Right lung (tissue), 5 donors: Measurements from ENCODE around the gene SLX4IP. TPM values are rescaled to one million over a fixed set of nuclear protein-coding genes. Genes with fewer than 3 reads are reported as not detected.
A peak's percentile ranks its signal among the peaks of the same experiment; 100 is the strongest.

Source experiments
- DNase-seq, 2 donors: peaks; one replicate each; pipeline ENCODE4 v3.0.0-alpha.2; 2013
- polyA plus RNA-seq, 5 donors: library from polyadenylated mRNA; unstranded; fragments of 120-200 nt; gene quantifications; one replicate each; pipeline versions ENCODE4 v1.2.1 to v1.2.3, GENCODE V29; 2013; ENCODE audit warnings: inconsistent platforms in 1 of 5, low replicate concordance in 1 of 5; ENCODE audit not compliant: insufficient read length in 5 of 5, insufficient read depth in 1 of 5

The SLX4IP gene
- polyA plus RNA-seq, 5 donors, result 8.2 to 10.6 (median 9.7) TPM

DNA sequence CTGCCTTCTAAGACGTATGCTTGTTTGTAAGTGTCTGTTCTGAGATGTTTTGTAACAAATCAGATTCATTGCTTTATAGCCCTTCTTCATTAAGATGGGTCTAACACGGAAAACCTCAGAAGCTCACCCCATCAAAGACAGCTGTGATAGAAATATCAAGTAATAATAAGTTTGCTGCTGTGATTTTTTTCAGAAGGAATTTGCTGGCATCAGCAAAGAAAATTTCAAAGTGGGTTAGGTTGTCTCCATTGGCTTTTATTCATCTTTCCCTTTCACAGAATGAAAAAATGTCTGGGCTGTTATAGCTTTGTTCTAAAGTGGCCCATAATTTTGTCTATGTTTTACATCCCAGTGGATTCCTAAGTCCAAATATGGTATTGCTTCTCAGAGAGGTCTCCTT lies 81.4 kb downstream of the SLX4IP start:
- no peak for DNase-seq

DNA sequence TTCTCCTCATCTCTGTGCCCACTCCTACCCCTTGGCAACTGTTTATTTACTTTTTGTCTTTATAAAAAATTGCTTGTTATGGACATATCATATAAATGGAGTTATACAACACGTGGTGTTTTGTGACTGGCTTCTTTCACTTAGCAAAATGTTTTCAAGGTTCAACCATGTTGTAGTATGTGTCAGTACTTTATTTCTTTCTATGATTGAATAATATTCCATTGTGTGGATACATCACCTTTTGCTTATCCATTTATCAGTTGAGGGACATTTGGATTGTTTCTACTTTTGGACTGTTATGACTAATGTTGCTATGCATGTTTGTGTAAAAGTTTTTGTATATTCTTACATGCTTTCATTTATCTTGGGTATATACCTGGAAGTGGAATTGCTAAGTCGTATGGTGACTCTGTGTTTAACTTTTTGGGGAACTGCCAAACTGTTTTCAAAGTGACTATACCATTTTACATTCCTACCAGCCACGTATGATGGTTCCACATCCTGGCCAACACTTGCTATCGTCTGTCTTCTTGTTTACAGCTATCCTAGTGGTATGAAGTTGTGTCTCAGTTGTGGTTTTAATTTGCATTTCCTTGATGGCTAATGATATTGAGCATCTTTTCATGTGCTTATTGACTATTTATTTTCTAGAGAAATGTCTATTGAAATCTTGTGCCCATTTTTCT lies 84.4 kb downstream of the SLX4IP start:
- DNase-seq, result no peak

DNA sequence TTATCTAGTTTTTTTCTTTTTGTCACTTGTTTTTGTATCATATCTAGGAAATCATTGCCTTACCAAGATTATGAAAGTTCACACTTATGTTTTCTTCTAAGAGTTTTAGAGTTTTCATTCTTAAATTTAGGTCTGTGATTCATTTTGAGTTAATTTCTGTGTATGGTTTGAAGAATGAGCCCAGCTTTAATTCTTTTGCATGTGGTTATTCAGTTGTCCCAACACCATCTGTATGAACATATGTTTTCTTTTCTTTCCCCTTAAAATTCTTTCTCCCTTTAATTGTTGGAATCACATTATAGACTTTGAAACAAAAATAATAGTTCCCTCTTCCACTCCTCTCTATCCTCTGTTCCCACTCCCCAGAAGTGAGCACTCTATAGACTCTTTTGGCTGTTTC lies 85.4 kb downstream of the SLX4IP start:
- no peak for DNase-seq

DNA sequence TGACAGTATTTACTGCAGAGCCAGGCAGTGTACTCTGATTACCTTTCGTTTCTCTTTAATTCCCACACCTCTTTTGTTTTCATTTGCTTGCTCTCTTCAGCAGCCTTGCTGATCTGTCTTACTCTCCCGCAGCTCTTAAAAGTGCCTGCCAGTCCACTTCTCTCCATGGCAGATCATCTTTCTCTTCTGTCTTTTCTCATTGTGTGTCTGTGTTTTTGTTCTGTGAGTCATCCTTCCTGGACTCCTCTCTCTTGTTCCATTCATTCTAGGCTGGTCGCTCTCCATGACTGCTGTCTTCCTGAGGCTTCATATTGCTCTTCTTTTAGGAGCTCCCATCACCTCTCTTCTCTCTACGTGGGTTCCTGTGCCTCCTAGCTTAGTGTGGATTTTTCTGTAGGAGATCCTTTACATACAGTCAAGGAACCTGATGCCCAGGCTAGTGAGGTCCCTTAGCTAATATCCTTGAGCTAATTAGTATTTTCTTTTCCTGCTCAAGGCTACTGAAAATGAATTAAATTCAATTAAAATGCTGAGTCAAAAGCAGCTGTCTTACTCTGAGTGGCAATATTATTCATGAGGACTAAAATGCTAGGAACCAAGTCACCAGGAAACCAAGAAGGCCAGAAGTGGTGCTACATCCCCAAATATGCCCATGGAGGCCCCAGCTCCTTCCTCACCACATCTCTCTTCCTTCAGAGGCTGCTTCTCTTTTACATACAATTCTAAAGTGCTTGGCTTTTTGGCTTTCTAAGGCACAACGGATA lies 86.1 kb downstream of the SLX4IP start:
- no peak for DNase-seq

DNA sequence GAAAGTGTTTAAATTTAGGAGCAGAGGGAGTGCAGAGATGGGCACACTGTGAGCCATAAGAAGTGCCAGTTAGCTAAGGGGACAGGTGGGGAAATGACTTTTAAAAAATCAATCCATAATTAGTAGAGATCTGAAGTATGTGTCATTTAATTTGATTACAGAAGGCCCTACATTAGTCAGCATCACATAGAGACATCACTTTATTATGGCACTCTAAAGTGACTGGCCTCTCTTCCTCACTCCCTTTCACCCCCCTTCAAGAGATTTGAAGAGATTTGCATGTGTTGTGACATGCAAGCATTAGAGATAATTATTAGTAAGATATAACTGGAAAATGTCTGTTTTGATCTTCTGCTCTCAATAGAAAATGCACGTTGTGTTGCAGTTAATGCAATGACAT lies 86.7 kb downstream of the SLX4IP start:
- DNase-seq, result no peak

DNA sequence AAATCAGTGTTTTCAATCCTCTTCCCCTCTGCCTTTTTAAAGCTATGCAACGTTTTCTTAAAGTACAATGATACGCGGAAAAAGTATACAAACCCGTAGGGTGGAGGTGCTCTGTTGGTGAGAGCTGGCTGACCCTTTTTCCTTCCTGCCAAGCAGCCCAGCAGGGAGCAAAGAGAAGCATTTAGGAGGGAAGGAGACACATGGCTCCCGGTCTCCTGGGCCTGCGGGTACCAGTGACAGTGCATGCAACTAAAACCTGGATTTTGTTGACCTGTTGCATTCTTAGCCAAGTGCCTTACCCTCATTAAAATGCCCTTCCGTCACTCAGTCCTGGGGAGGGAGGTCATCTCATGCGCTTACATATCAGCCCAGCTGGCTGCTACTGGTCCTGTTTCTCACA lies 87.2 kb downstream of the SLX4IP start:
- no peak for DNase-seq

DNA sequence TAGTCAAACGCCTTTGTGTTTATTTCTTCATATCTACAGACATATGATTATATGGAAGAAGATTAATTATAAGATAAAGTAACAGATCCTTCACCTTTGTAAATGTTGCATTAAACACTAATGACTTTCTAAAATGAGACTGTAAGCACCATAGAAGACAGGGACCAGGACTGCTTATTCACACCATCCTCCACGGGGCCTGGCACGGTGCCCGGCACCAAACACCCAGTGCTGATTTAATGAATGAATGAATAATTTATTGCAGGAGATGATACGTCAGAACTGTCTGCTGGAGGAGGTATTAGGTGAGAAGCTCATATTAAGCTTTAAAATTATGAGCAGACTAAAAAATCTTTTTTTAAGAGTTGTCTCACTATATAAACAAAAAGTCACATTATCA lies 88.3 kb downstream of the SLX4IP start:
- no peak for DNase-seq

DNA sequence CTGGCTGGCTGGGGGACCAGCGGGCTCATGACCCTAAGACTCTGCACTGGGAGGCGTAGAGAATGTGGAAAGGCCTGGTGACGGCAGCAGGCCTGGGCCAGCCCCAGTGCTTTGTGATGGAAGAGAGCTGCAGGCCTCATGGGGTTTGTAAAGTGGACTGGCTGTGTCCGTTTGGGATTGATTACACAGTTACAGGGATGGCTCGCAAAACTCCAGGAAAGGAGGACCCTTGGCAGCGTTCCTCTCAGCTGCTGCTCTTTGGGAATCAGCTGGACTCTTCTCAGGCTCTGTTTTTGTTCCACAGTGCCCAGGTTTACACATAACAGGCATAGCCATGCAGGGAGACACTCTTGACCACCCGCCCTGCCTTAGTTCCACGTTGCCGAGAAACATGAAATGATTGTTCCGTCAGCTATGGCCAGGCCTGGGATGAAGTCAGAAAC lies 89.0 kb downstream of the SLX4IP start:
- peak in 1 of 2 donors; percentile 50 for DNase-seq

DNA sequence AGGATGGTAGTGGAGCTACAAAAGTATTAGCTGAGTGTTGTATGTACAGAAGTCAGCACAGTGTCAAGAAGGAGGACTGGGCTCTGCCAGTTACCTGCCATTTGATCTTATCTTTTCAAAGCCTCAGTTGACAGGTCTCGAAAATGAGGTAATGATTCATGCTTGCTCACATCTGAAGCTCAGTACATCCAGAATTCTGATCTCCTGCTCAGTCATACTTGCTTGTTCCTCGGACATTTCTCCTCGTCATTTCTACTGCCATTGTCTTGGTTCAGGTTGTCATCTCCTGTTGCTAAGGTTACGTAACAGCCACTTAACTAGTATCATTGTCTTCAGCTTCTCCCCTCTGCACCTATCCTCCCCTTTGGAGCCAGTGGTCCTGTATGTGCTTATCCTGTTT lies 89.5 kb downstream of the SLX4IP start:
- DNase-seq, result no peak

DNA sequence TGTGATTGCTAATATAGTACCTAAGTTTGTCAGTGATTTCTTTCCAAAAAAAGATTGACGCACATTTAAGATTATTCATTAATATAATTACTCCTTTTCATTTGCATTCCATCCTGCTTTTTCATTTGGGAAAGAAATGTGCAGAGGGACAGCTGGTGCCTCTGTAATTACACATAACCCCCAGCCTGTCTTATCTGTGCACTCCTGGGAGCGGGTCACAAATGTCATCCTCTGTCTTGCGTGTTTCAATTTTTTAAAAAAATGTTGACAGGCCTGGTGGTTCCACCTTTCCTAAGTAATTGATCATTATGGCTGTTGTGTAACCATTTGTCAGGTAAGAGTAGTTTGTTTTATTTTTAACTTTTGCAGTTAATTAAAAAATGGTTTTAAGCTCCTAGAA lies 92.7 kb downstream of the SLX4IP start:
- no peak for DNase-seq

DNA sequence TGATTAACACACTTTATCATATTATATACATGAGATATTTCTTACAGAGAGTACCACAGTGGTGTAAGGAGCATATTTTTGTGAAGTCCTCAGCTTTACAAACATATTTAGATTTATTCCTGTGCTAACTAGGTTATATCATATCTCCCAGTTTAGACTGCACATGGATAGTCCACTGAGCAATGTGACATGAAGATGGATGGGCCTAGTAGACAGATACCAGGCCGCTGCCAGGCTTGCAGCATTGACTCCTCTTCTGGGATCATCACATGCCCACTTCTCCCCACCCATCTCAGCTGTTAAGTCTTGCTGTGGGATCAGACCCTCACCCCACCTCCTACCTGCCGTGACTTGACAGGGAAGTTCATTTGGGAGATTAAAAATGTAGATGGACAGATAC lies 95.8 kb downstream of the SLX4IP start:
- DNase-seq, result no peak

DNA sequence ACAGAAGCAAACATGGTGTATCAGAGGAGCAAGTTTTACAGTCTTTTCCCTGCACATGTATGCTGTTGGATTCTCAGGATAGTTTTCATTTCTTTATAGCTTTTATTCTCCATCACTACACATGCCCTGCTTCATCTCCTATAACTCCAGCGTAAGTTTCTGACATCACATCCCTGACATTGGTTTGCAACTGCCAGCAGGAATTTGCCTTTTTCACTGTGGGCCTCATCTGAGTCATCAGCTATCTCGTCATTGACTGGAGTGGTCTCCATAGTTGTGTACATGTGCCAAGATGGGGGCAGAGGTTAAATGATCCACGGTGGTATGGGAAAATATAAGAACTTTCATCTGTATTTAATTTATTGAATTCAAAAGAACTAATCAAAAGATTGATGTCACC lies 96.7 kb downstream of the SLX4IP start:
- DNase-seq, result no peak

DNA sequence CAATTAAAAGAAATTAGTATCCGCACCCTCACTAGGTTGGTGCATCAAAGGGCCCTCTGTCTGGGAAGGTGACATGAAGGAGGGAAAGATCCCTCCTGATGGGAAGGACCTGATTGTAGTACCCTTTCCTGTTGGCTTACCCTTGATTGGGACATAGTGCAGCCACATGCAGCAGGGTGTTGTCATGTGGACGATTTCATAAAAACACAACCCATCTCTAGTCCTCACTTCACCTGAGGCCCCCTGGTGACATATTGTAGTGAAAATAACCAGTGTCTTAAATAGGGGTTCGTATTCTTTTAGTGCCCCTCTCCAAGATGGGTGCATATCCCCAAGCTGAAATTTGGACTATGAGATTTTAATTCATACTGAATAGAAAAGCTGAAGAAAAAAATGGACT lies 97.3 kb downstream of the SLX4IP start:
- DNase-seq, result no peak

DNA sequence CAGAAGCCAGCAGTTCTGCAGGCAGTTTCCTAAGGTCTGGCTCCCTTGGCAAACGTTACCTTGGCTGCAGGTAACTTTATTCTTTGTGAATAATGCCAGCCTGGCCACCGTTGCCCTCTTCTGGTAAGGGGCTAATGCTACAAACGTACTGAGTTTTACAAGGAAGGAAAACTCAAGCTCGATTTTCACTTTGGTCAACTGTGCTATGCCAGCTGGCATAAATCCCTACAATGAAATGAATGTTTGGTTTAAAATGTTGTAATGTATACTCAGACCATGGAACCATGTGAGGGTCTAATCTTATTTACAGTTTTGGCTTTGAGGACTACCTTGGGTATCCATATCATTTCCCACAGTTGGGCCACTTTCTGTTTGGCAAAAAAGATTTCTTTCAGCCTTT lies 101.4 kb downstream of the SLX4IP start:
- peak in 1 of 2 donors; percentile 33 for DNase-seq

DNA sequence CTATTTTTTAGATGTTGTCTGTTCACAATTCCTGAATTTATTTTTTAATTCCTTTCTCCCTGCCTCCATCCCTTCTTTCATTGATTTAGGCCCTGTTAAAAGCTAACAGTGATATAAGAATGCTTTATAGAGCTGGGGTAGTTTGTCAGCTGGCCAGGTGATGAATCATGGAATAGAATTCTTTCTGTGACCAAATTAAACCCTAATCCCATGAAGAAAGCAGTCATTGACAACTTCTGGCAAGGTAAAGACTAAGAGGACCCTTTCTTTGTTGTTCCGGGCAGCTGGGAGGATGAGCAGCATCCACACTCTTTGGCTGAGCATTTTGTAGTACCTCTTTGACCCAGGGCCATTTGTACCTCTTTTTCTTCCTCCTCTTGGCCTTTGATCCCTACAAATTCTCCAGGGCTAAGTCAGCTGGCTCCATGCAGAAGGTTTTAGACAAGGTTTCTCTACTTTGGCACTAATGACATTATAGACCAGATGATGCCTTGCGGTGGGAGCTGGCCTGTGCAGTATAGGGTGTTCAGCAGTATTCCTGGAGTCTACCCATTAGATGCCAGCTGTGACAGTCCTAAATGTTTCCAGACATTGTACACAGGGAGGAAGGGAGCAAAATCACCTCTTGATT lies 102.9 kb downstream of the SLX4IP start:
- DNase-seq, result no peak

DNA sequence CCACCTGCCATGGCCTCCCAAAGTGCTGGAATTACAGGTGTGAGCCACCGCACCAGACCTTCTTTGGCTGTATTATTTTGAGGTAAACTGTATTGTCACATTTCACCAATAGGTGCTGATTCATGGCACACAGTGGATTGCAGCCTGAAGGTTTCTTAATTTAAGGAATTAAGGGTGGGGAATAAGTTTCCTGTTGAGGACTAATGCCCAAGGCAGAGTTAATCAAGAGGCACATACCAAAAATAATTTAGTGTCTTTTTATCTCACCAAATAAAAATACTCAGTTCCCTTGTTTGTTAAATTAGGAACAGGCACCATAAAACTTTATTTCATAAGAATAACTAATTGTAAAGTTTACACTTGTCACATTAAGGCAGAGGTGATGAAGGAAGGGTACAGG lies 103.7 kb downstream of the SLX4IP start:
- no peak for DNase-seq

DNA sequence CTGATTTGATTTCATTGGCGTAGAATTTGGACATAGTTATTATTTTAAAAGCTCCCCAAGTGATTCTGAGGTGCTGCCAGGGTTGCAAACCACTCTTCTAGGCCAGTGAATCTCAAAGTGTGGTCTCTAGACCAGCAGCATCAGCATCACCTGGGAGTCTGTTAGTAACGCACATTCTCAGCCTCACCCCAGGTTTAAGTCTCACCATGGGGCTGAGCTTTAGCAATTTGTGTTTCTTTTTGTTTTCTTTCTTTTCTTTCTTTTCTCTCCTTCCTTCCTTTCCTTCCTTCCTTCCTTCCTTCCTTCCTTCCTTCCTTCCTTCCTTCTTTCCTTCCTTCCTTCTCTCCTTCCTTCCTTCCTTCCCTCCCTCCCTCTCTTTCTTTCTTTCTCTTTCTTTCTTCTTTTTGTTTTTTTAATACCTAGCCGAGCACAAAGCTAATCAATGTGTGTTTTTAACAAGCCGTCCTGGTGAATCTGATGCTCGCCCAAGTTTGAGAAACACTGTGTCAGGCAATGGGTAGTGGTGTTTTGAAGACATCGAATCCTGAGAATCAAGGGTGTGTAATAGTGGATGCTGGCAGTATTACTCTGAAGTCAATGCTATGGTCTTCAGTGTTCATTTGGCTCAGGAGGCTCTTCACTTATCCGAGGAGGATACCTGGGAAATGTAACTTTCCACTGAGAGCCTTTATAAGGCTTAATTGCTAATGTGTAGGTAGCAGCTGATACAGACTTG lies 104.9 kb downstream of the SLX4IP start:
- DNase-seq, result no peak

DNA sequence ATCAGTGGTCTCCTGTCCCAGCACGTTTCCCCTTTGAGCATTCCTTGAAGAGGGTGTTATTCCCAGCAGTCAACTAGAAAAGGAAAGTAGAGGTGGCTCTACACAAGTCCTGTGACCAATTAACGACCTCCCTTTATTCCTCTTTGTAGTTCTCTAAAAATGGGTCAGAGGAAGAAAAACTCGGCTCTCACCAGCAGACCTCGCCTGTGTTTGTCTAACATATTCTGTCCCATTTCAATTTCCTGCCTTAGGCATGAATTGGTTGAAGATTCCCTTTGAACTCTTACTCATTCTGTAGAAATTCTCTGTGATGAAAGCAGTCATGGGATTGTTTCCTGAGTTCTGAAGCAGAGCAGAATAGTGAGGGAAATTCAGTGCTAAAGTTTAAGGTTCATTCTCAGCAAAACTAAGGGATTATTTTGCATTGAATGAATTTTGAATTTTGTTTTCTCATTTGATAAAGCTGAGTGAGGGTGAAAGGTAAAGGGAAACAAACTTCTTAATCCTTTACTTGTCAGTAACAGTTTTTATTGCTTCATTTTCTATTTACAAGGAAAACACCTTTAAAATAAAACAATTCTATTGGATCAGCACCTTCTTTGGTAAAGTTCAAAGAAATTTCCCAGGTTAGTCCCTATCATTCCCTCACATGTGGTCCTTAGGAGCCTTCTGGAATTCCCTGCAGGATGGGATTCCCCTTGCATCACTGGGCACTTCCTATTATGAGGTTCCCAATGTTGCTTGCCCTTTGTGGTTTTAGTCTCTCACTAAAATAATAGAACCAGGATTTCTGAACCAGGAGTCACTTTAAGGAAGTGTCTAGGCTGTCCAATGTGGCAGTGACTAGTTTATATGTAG lies 105.8 kb downstream of the SLX4IP start:
- no peak for DNase-seq

DNA sequence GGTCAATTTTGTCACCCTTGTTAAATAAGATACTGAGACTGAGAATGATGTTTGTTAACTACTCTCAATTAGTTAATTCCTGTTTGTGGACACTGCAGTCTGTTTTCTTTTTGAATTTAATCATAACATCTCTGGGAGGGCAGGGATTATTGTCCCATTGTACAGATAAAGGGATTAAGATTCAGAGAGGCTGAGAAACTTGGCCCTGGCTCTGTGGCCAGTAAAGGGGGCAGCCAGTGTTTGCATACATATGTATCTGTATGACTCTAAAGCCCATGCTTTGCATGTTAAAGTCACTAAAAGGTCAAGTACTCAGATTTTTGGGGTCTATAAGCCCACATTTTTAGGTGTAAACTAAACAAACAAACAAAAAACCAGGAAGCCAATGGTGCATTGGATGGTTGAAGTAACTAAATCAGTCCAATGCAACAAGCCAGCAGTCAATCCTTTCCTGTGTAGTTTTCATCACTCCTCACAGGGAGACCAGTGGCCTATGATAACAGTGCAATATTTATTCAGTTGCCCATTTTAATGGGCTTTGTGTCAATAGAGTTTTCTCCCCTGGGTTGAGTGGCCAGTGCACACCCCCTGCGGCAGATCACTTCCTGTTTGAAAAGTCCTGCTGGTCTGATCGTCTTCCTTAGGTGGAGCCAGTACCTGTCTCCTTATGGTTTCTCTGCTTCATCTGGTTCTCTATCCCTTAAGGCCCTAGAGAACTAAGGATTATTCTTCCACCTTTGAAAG lies 106.7 kb downstream of the SLX4IP start:
- DNase-seq, result no peak

DNA sequence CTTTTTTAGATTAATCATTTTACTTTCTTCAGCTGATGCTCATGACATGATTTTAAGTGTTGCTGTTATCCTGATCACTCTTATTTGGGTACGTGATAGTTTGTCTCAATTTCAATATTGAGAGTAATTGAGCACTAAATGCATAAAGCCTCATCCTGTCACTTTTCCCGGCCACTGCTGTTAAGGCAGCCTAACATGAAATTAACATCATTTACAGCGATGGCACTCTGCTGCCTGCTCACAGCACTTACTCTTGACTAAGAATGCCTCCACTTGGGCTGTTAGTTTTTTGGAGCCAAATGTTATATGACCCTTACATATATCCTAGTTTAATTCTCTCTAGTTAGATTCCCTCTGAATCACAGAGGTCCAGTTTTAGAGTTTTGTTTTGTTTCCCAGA lies 107.3 kb downstream of the SLX4IP start:
- DNase-seq, result no peak

DNA sequence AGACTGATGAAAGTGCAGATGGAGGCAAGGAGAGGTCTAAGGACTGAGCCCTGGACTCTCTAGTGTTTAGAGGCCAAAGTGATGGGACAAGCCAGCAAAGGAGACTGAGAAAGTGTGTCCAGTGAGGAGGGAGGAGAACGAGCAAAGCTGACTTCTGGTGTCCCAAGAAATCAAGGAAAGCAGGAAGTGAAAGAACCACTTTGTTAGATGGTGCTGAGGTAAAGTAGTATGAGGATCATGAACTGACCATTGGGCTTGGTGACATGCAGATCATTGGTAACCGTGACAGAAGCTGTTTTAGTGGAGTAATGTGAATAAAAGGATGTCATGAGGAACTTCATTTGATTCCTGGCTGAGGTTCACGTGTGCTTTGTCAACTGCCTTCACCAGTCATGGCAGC lies 108.4 kb downstream of the SLX4IP start:
- no peak for DNase-seq
